GM04503 (cell line): ENCODE data around the gene DDT.
"Not testable (repeated sequence)": the region's sequence is repeated elsewhere in the genome, so short reads cannot be mapped to it uniquely, and the experiment has no call there.

Experiments
- DNase-seq: peaks from one replicate; pipeline ENCODE4 v3.0.0-alpha.2; 2012; ENCODE audit warnings: low read depth

DDT gene

GRCh38 chr22:23974345-23974744 is at the start of gene DDT:
Gene DDT (minus strand): TSS chr22:23974441. CDS start chr22:23974414, 27 bp downstream.
- DNase-seq: not testable (repeated sequence)

- DNase-seq: no peak
Observed at GRCh38 chr22:24023204-24023789, 49.1 kb upstream of the DDT start.

GRCh38 chr22:24021304-24021703 is 47.1 kb upstream of the DDT start:
- DNase-seq: no peak

GRCh38 chr22:24016156-24016555 is 41.9 kb upstream of the DDT start:
- DNase-seq: no peak

GRCh38 chr22:24011735-24012068 is 37.5 kb upstream of the DDT start:
- DNase-seq: no peak

GRCh38 chr22:24010018-24010391 is 35.8 kb upstream of the DDT start:
- no peak for DNase-seq

GRCh38 chr22:24009227-24010017 is 35.2 kb upstream of the DDT start:
- DNase-seq: no peak

- no peak for DNase-seq
Observed at GRCh38 chr22:24008381-24009226, 34.4 kb upstream of the DDT start.

GRCh38 chr22:24008022-24008283 is 33.7 kb upstream of the DDT start:
- DNase-seq: no peak

GRCh38 chr22:24007253-24008021 is 33.2 kb upstream of the DDT start:
- no peak for DNase-seq

- DNase-seq: no peak
Observed at GRCh38 chr22:24006914-24007214, 32.6 kb upstream of the DDT start.

GRCh38 chr22:24006207-24006913 is 32.1 kb upstream of the DDT start:
- DNase-seq: no peak

GRCh38 chr22:24005201-24005600 is 31.0 kb upstream of the DDT start, which contains the start of gene GSTT4:
Gene GSTT4 (minus strand): TSS chr22:24005453. CDS start chr22:24005356, 97 bp downstream.
- no peak for DNase-seq

- no peak for DNase-seq
Observed at GRCh38 chr22:24003887-24004286, 29.6 kb upstream of the DDT start.

GRCh38 chr22:24002851-24003250 is 28.6 kb upstream of the DDT start:
- no peak for DNase-seq

- DNase-seq: no peak
Observed at GRCh38 chr22:24002272-24002671, 28.0 kb upstream of the DDT start.

GRCh38 chr22:24001314-24001713 is 27.1 kb upstream of the DDT start:
- DNase-seq: no peak

- not testable (repeated sequence) for DNase-seq
Observed at GRCh38 chr22:23999779-24000178, 25.5 kb upstream of the DDT start.

- DNase-seq: no peak
Observed at GRCh38 chr22:23997092-23997491, 22.9 kb upstream of the DDT start.

GRCh38 chr22:23993581-23994177 is 19.4 kb upstream of the DDT start:
- DNase-seq: not testable (repeated sequence)

GRCh38 chr22:23993080-23993479 is 18.8 kb upstream of the DDT start:
- DNase-seq: not testable (repeated sequence)
